Measurements from ENCODE around the gene MED10.
"Not testable (repeated sequence)": the region's sequence is repeated elsewhere in the genome, so short reads cannot be mapped to it uniquely, and the experiment has no call there.

The MED10 gene

GRCh38 chr5:6372251-6373080, 5.9 kb downstream of the MED10 start:
- DNase-seq: no peak

- no peak for DNase-seq
Observed at GRCh38 chr5:6371079-6371810, 7.1 kb downstream of the MED10 start.

- DNase-seq: no peak
Observed at GRCh38 chr5:6370580-6370979, 7.8 kb downstream of the MED10 start.

GRCh38 chr5:6365977-6366590, 12.3 kb downstream of the MED10 start:
- no peak for DNase-seq

- DNase-seq: no peak
Observed at GRCh38 chr5:6365142-6365976, 13.0 kb downstream of the MED10 start.

GRCh38 chr5:6363454-6364011, 14.8 kb downstream of the MED10 start:
- DNase-seq: not testable (repeated sequence)

GRCh38 chr5:6362846-6363245, 15.5 kb downstream of the MED10 start:
- DNase-seq: no peak

GRCh38 chr5:6361101-6361500, 17.2 kb downstream of the MED10 start:
- no peak for DNase-seq

- DNase-seq: no peak
Observed at GRCh38 chr5:6360323-6361072, 17.8 kb downstream of the MED10 start.

- DNase-seq: no peak
Observed at GRCh38 chr5:6359555-6360322, 18.6 kb downstream of the MED10 start.

- no peak for DNase-seq
Observed at GRCh38 chr5:6358434-6358820, 19.9 kb downstream of the MED10 start.

- not testable (repeated sequence) for DNase-seq
Observed at GRCh38 chr5:6357817-6358433, 20.4 kb downstream of the MED10 start.

- no peak for DNase-seq
Observed at GRCh38 chr5:6356578-6357164, 21.7 kb downstream of the MED10 start.

- DNase-seq: no peak
Observed at GRCh38 chr5:6355294-6355693, 23.1 kb downstream of the MED10 start.

- no peak for DNase-seq
Observed at GRCh38 chr5:6354848-6355247, 23.5 kb downstream of the MED10 start.

- no peak for DNase-seq
Observed at GRCh38 chr5:6353602-6354302, 24.6 kb downstream of the MED10 start.

GRCh38 chr5:6350277-6351090, 27.9 kb downstream of the MED10 start:
- DNase-seq: no peak

GRCh38 chr5:6349387-6349786, 29.0 kb downstream of the MED10 start:
- no peak for DNase-seq
